SK-N-SH treated with all-trans-retinoic acid at 6 μM for 48 hours (cell line): ENCODE data around the gene CISD3.
A peak's percentile ranks its signal among the peaks of the same experiment; 100 is the strongest.
"Not testable (repeated sequence)": the region's sequence is repeated elsewhere in the genome, so short reads cannot be mapped to it uniquely, and the experiment has no call there.

Experiments used
- ATAC-seq: fragments of 200-7000 bp; cut with Tn5 transposase; 3 replicates; pipeline ENCODE4 v1.9.1; 2020; ENCODE audit warnings: mild to moderate bottlenecking, moderate library complexity
- ARNTL ChIP-seq: fragments of 450-650 bp; formaldehyde crosslinking; IDR thresholded peaks from 2 replicates; pipeline ENCODE4 v1.5.0; 2020; ENCODE audit warnings: low read depth, mild to moderate bottlenecking, moderate library complexity, borderline replicate concordance
- CREB5 ChIP-seq: fragments of 250-450 bp; sonication (Bioruptor Pico); IDR thresholded peaks from 2 replicates; pipeline ENCODE4 v1.5.1; 2020; ENCODE audit warnings: low read depth, mild to moderate bottlenecking, moderate library complexity
- CSDC2 ChIP-seq: fragments of 250-450 bp; sonication (Bioruptor Pico); IDR thresholded peaks from 2 replicates; pipeline ENCODE4 v1.5.0; 2020; ENCODE audit warnings: mild to moderate bottlenecking, moderate library complexity
- CSRNP3 ChIP-seq: fragments of 250-450 bp; sonication (Bioruptor Pico); IDR thresholded peaks from 2 replicates; pipeline ENCODE4 v1.5.1; 2021; ENCODE audit warnings: mild to moderate bottlenecking, moderate library complexity
- ESRRG ChIP-seq: fragments of 250-450 bp; sonication (Bioruptor Pico); IDR thresholded peaks from 2 replicates; pipeline ENCODE4 v1.6.1; 2021; ENCODE audit warnings: mild to moderate bottlenecking
- ISL1 ChIP-seq: fragments of 250-450 bp; sonication (Bioruptor Pico); IDR thresholded peaks from 2 replicates; pipeline ENCODE4 v2.1.2; 2022; ENCODE audit warnings: mild to moderate bottlenecking, moderate library complexity
- OSR1 ChIP-seq: fragments of 250-450 bp; sonication (Bioruptor Pico); IDR thresholded peaks from 2 replicates; pipeline ENCODE4 v1.8.0; 2022; ENCODE audit warnings: moderate library complexity, mild to moderate bottlenecking, inconsistent platforms
- PATZ1 ChIP-seq: fragments of 250-450 bp; sonication (Bioruptor Pico); IDR thresholded peaks from 2 replicates; pipeline ENCODE4 v1.8.0; 2020; ENCODE audit warnings: mild to moderate bottlenecking, moderate library complexity, borderline replicate concordance
- POU6F1 ChIP-seq: fragments of 250-450 bp; sonication (Bioruptor Pico); IDR thresholded peaks from 2 replicates; pipeline ENCODE4 v1.8.0; 2021; ENCODE audit warnings: low read depth, mild to moderate bottlenecking, moderate library complexity, borderline replicate concordance
- PPARA ChIP-seq: fragments of 250-450 bp; sonication (Bioruptor Pico); IDR thresholded peaks from 2 replicates; pipeline ENCODE4 v1.5.0; 2020; ENCODE audit warnings: mild to moderate bottlenecking, borderline replicate concordance
- SNAI2 ChIP-seq: fragments of 250-450 bp; sonication (Bioruptor Pico); IDR thresholded peaks from 2 replicates; pipeline ENCODE4 v1.5.0; 2020; ENCODE audit warnings: mild to moderate bottlenecking, moderate library complexity
- TCF4 ChIP-seq: fragments of 250-450 bp; sonication (Bioruptor Pico); IDR thresholded peaks from 2 replicates; pipeline ENCODE4 v1.8.0; 2021; ENCODE audit warnings: mild to moderate bottlenecking, moderate library complexity, borderline replicate concordance
- TSHZ2 ChIP-seq: fragments of 250-450 bp; sonication (Bioruptor Pico); IDR thresholded peaks from 2 replicates; pipeline ENCODE4 v1.5.0; 2020; ENCODE audit warnings: mild to moderate bottlenecking, moderate library complexity
- ZFP3 ChIP-seq: fragments of 250-450 bp; sonication (Bioruptor Pico); IDR thresholded peaks from 2 replicates; pipeline ENCODE4 v1.5.0; 2020; ENCODE audit warnings: mild to moderate bottlenecking, moderate library complexity
- ZFP30 ChIP-seq: fragments of 450-650 bp; formaldehyde crosslinking; IDR thresholded peaks from 2 replicates; pipeline ENCODE4 v1.5.0; 2022; ENCODE audit warnings: mild to moderate bottlenecking, moderate library complexity
- ZNF565 ChIP-seq: fragments of 450-650 bp; formaldehyde crosslinking; conservative IDR thresholded peaks from 2 replicates; pipeline ENCODE4 v1.5.0; 2020; ENCODE audit warnings: low read depth, mild to moderate bottlenecking, moderate library complexity
- ZNF70 ChIP-seq: fragments of 450-650 bp; formaldehyde crosslinking; IDR thresholded peaks from 2 replicates; pipeline ENCODE4 v1.5.0; 2020; ENCODE audit warnings: mild to moderate bottlenecking, moderate library complexity
- ZNF8 ChIP-seq: fragments of 450-650 bp; formaldehyde crosslinking; IDR thresholded peaks from 2 replicates; pipeline ENCODE4 v1.5.0; 2020; ENCODE audit warnings: mild to moderate bottlenecking, moderate library complexity

CISD3 gene

GRCh38 chr17:38724337-38724988, 5.7 kb upstream of the CISD3 start:
- TF ChIP-seq TCF4 (CRISPR knock-in tag) (peak; percentile 55; the same call in 1 of the 2 replicates), ARNTL (no peak)
- peak; percentile 88 for ATAC-seq

- peak; percentile 24 for ATAC-seq
Observed at GRCh38 chr17:38725066-38725465, 5.1 kb upstream of the CISD3 start.

GRCh38 chr17:38726145-38726544, 4.0 kb upstream of the CISD3 start:
- ATAC-seq: not testable (repeated sequence)

More at GRCh38 chr17:38725066-38725465, 5.1 kb upstream of the CISD3 start:
- TF ChIP-seq ARNTL: no peak
- no peak for TF ChIP-seq PATZ1
- TF ChIP-seq CSDC2 (CRISPR knock-in tag): no peak
- no peak for TF ChIP-seq POU6F1 (CRISPR knock-in tag)
- no peak for TF ChIP-seq TCF4 (CRISPR knock-in tag)
- no peak for TF ChIP-seq PPARA (CRISPR knock-in tag)
- TF ChIP-seq ZFP30 (CRISPR knock-in tag): no peak
- TF ChIP-seq TSHZ2 (CRISPR knock-in tag): no peak
- TF ChIP-seq CREB5 (CRISPR knock-in tag): no peak
- no peak for TF ChIP-seq ZNF8
- no peak for TF ChIP-seq CSRNP3 (CRISPR knock-in tag)
- no peak for TF ChIP-seq ZNF565 (CRISPR knock-in tag)
- no peak for TF ChIP-seq ZNF70 (CRISPR knock-in tag)
- TF ChIP-seq SNAI2 (CRISPR knock-in tag): no peak

- no peak for ATAC-seq
- no peak for TF ChIP-seq ZNF8
Observed at GRCh38 chr17:38727736-38728135, 2.4 kb upstream of the CISD3 start.

- no peak for ATAC-seq
- no peak for TF ChIP-seq TSHZ2 (CRISPR knock-in tag)
- TF ChIP-seq ZFP3 (CRISPR knock-in tag): no peak
- no peak for TF ChIP-seq ZNF565 (CRISPR knock-in tag)
- TF ChIP-seq ZNF8: no peak
- TF ChIP-seq OSR1 (CRISPR knock-in tag): no peak
- no peak for TF ChIP-seq CSDC2 (CRISPR knock-in tag)
- no peak for TF ChIP-seq ESRRG (CRISPR knock-in tag)
- TF ChIP-seq POU6F1 (CRISPR knock-in tag): no peak
- no peak for TF ChIP-seq ISL1 (CRISPR knock-in tag)
Observed at GRCh38 chr17:38728290-38728831, 1.8 kb upstream of the CISD3 start.
